Measurements from ENCODE around the gene IL5. TPM values are rescaled to one million over a fixed set of nuclear protein-coding genes. Genes with fewer than 3 reads are reported as not detected.
A peak's percentile ranks its signal among the peaks of the same experiment; 100 is the strongest.

The IL5 gene
- total and polyA plus RNA-seq, 2 donors from 2014 or later, result not detected

DNA sequence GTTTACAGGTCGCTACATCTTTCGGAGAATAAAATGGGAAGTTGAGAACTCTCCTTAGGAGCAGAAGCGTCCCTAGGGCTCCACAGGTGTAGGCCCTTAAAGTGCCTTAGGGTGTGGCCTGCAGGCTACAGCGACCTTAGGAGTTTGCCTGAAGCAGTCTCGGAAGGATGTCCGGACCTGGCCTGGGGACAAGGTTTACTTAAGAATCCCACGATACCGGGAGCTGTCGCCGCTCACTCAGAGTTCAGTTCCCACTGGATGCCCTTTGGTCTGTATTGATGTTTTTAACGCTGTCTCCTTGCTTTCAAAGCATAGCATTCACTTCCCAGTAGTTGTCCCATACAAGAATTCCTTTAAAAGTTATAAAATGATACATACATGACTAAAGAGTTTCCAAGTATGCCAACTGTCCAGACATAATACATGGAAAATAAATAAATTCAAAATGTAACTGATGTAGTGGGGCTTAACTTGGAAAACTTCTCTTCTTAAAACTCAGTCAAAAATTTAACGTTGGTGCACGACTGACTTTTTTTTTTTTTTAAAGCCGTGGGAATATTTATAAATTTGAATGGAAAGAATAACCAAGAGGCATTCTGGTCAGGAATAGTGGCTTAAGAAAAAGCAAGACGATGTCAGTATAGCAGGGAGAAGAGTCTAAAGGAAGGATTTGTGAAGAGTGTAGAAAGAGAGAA, 14.3 kb upstream of the IL5 start:
- intact Hi-C loops (cut with DNase I), result no loop called here
- Histone ChIP-seq H3K9me3 (ENCODE audit: control insufficient read depth in 2 of 3, insufficient read depth in 1 of 3, low read length in 3 of 3) (no peaks in the 10 kb centered on the region), H3K36me3 (ENCODE audit: control insufficient read depth in 2 of 3, insufficient read depth in 3 of 3, low read length in 3 of 3) (peaks cover 0 to 2% (median 0%) of the 10 kb centered on the region in 3 donors), H3K4me1 (ENCODE audit: control insufficient read depth in 2 of 3, insufficient read depth in 2 of 3, low read depth in 1 of 3, low read length in 3 of 3) (peaks cover 0 to 5% (median 2%) of the 10 kb centered on the region in 3 donors), H3K27ac (ENCODE audit: low read depth in 2 of 2, low read length in 2 of 2) (peak overlapping the region; percentile 63 to 82), H3K27me3 (ENCODE audit: control insufficient read depth, insufficient read depth, low read length) (no peaks in the 10 kb centered on the region), H3K9ac (ENCODE audit: low read length in 3 of 3) (peak overlapping the region; percentile 46 to 90 (median 56)), H3K4me3 (ENCODE audit: low read length in 3 of 3) (peak overlapping the region; percentile 79 to 88 (median 83))
- no peak for FAIRE-seq
- TF ChIP-seq, protein P1, sequence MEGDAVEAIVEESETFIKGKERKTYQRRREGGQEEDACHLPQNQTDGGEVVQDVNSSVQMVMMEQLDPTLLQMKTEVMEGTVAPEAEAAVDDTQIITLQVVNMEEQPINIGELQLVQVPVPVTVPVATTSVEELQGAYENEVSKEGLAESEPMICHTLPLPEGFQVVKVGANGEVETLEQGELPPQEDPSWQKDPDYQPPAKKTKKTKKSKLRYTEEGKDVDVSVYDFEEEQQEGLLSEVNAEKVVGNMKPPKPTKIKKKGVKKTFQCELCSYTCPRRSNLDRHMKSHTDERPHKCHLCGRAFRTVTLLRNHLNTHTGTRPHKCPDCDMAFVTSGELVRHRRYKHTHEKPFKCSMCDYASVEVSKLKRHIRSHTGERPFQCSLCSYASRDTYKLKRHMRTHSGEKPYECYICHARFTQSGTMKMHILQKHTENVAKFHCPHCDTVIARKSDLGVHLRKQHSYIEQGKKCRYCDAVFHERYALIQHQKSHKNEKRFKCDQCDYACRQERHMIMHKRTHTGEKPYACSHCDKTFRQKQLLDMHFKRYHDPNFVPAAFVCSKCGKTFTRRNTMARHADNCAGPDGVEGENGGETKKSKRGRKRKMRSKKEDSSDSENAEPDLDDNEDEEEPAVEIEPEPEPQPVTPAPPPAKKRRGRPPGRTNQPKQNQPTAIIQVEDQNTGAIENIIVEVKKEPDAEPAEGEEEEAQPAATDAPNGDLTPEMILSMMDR (IDR thresholded peaks at IDR 0.05; ENCODE audit: borderline replicate concordance, extremely low read depth, insufficient read depth), result no peak
- peak in 4 of 5 donors; percentile 43 to 68 (median 62) for DNase-seq

DNA sequence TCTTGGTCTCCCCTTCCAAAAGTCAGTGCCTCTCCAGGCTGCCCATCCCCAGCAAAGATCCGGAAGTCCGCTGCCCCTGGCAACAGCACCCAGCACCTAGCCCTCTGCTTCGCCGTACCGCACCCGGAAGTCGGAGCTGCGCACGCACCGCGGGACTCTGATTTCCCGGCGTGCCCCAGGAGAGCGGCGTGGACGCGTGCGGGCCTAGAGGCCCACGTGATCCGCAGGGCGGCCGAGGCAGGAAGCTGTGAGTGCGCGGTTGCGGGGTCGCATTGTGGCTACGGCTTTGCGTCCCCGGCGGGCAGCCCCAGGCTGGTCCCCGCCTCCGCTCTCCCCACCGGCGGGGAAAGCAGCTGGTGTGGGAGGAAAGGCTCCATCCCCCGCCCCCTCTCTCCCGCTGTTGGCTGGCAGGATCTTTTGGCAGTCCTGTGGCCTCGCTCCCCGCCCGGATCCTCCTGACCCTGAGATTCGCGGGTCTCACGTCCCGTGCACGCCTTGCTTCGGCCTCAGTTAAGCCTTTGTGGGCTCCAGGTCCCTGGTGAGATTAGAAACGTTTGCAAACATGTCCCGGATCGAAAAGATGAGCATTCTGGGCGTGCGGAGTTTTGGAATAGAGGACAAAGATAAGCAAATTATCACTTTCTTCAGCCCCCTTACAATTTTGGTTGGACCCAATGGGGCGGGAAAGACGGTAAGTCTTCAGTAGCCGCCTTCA, 13.6 kb upstream of the IL5 start, which contains the start of gene RAD50:
TSS of gene RAD50 (plus strand) at position 215 of the 715 bp plus-strand sequence. CDS start at position 563, 348 bp downstream.
- no peak for FAIRE-seq
- peaks cover 0 to 5% (median 2%) of the 10 kb centered on the region in 3 donors for H3K4me1 ChIP-seq (ENCODE audit: control insufficient read depth in 2 of 3, insufficient read depth in 2 of 3, low read depth in 1 of 3, low read length in 3 of 3)

DNA sequence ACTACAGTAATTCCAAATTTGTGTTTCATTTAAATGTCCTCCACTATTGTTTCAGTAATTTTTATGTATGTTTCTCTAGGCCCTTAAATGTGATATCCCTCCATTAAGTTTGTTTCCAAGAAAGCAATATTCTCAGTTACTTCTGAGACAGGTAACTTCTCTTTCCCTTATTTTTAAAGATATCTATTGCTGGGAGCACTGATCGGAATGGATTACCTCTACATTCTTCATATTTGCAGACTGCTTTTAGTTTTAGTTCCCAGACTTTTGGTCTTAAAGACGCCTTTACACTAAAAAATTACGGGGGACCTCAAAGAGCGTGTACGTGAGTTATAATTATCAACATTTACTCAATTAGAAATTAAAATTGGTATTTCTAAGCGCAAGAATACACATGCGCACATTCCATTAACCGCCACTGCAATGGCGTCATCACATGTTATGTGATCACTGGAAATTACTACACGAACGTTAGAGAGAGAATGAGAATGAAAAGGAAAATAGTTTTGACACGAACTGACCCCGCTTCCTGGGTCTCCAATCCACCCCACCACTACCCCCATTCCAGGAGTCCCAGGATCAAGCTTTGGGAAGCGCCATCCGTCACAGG, 12.9 kb upstream of the IL5 start:
- TF ChIP-seq, protein P1 (IDR thresholded peaks at IDR 0.05; ENCODE audit: borderline replicate concordance, extremely low read depth, insufficient read depth), result no peak
- Histone ChIP-seq H3K27me3 (ENCODE audit: control insufficient read depth, insufficient read depth, low read length) (no peaks in the 10 kb centered on the region), H3K36me3 (ENCODE audit: control insufficient read depth in 2 of 3, insufficient read depth in 3 of 3, low read length in 3 of 3) (no peaks in the 10 kb centered on the region), H3K4me3 (ENCODE audit: low read length in 3 of 3) (peak overlapping the region; percentile 79 to 88 (median 83)), H3K27ac (ENCODE audit: low read depth in 2 of 2, low read length in 2 of 2) (peak overlapping the region; percentile 63 to 82), H3K9me3 (ENCODE audit: control insufficient read depth in 2 of 3, insufficient read depth in 1 of 3, low read length in 3 of 3) (no peaks in the 10 kb centered on the region), H3K9ac (ENCODE audit: low read length in 3 of 3) (peak overlapping the region; percentile 41 to 90 (median 56)), H3K4me1 (ENCODE audit: control insufficient read depth in 2 of 3, insufficient read depth in 2 of 3, low read depth in 1 of 3, low read length in 3 of 3) (peaks cover 0 to 5% (median 2%) of the 10 kb centered on the region in 3 donors)
- DNase-seq (peak in 1 of 5 donors; percentile 1), FAIRE-seq (no peak)
- intact Hi-C loops (cut with DNase I), result no loop called here

More for the DNA sequence above, 13.6 kb upstream of the IL5 start, which contains the start of gene RAD50:
- H3K9ac ChIP-seq (ENCODE audit: low read length in 3 of 3), result peak within 1 kb of the TSS; percentile 41 to 90 (median 56)
- TF ChIP-seq, protein P1 (IDR thresholded peaks at IDR 0.05; ENCODE audit: borderline replicate concordance, extremely low read depth, insufficient read depth), result no peak
- intact Hi-C loops (cut with DNase I), result no loop called here
- peak within 1 kb of the TSS; percentile 63 to 82 for H3K27ac ChIP-seq (ENCODE audit: low read depth in 2 of 2, low read length in 2 of 2)
- H3K9me3 ChIP-seq (ENCODE audit: control insufficient read depth in 2 of 3, insufficient read depth in 1 of 3, low read length in 3 of 3), result no peaks in the 10 kb centered on the region
- no peaks in the 10 kb centered on the region for H3K27me3 ChIP-seq (ENCODE audit: control insufficient read depth, insufficient read depth, low read length)
- peak within 1 kb of the TSS; percentile 79 to 88 (median 83) for H3K4me3 ChIP-seq (ENCODE audit: low read length in 3 of 3)
- H3K36me3 ChIP-seq (ENCODE audit: control insufficient read depth in 2 of 3, insufficient read depth in 3 of 3, low read length in 3 of 3), result no peaks in the 10 kb centered on the region
- peak; percentile 91 to 98 (median 93) for DNase-seq

All from kidney (tissue), 14 donors.